Measurements from ENCODE around the gene NCKAP1.

DNA sequence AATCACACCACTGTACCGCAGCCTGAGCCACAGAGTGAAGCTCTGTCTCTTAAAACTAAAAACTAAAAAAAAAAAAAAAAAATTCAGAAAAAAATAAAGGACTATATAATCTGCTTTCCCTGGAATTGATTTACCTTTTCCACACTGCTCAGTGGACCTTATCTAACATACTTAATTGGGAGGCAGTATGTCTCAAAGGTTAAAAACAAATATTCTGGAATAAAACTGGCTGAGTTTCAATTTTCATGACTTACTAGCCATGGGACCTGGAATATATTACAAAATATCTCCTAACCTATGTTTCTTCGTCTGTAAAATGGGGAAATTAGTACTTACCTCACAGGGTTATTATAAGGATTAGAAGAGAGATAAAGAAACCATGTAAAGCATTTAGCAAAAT, 11.8 kb downstream of the NCKAP1 start:
- TF ChIP-seq, protein P1, sequence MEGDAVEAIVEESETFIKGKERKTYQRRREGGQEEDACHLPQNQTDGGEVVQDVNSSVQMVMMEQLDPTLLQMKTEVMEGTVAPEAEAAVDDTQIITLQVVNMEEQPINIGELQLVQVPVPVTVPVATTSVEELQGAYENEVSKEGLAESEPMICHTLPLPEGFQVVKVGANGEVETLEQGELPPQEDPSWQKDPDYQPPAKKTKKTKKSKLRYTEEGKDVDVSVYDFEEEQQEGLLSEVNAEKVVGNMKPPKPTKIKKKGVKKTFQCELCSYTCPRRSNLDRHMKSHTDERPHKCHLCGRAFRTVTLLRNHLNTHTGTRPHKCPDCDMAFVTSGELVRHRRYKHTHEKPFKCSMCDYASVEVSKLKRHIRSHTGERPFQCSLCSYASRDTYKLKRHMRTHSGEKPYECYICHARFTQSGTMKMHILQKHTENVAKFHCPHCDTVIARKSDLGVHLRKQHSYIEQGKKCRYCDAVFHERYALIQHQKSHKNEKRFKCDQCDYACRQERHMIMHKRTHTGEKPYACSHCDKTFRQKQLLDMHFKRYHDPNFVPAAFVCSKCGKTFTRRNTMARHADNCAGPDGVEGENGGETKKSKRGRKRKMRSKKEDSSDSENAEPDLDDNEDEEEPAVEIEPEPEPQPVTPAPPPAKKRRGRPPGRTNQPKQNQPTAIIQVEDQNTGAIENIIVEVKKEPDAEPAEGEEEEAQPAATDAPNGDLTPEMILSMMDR (IDR thresholded peaks at IDR 0.05): no peak
- TF ChIP-seq POLR2A (IDR thresholded peaks at IDR 0.05) (no peak), POLR2AphosphoS5 (IDR thresholded peaks at IDR 0.05) (no peak), EP300 (IDR thresholded peaks at IDR 0.05; ENCODE audit: low read depth) (no peak)

All from transverse colon (tissue), 4 donors.